Measurements from ENCODE around the gene FAM20C. TPM values are rescaled to one million over a fixed set of nuclear protein-coding genes. Genes with fewer than 3 reads are reported as not detected.

Gene FAM20C
- total and polyA plus RNA-seq, 2 of the 8 experiments (the other 6 are each of a cell fraction or from before 2014, with no cell fraction given), result 9.5 to 34.8 TPM

GRCh38 chr7:221978-222715 is 29.8 kb downstream of the FAM20C start (continued):
- TF ChIP-seq, protein P1, sequence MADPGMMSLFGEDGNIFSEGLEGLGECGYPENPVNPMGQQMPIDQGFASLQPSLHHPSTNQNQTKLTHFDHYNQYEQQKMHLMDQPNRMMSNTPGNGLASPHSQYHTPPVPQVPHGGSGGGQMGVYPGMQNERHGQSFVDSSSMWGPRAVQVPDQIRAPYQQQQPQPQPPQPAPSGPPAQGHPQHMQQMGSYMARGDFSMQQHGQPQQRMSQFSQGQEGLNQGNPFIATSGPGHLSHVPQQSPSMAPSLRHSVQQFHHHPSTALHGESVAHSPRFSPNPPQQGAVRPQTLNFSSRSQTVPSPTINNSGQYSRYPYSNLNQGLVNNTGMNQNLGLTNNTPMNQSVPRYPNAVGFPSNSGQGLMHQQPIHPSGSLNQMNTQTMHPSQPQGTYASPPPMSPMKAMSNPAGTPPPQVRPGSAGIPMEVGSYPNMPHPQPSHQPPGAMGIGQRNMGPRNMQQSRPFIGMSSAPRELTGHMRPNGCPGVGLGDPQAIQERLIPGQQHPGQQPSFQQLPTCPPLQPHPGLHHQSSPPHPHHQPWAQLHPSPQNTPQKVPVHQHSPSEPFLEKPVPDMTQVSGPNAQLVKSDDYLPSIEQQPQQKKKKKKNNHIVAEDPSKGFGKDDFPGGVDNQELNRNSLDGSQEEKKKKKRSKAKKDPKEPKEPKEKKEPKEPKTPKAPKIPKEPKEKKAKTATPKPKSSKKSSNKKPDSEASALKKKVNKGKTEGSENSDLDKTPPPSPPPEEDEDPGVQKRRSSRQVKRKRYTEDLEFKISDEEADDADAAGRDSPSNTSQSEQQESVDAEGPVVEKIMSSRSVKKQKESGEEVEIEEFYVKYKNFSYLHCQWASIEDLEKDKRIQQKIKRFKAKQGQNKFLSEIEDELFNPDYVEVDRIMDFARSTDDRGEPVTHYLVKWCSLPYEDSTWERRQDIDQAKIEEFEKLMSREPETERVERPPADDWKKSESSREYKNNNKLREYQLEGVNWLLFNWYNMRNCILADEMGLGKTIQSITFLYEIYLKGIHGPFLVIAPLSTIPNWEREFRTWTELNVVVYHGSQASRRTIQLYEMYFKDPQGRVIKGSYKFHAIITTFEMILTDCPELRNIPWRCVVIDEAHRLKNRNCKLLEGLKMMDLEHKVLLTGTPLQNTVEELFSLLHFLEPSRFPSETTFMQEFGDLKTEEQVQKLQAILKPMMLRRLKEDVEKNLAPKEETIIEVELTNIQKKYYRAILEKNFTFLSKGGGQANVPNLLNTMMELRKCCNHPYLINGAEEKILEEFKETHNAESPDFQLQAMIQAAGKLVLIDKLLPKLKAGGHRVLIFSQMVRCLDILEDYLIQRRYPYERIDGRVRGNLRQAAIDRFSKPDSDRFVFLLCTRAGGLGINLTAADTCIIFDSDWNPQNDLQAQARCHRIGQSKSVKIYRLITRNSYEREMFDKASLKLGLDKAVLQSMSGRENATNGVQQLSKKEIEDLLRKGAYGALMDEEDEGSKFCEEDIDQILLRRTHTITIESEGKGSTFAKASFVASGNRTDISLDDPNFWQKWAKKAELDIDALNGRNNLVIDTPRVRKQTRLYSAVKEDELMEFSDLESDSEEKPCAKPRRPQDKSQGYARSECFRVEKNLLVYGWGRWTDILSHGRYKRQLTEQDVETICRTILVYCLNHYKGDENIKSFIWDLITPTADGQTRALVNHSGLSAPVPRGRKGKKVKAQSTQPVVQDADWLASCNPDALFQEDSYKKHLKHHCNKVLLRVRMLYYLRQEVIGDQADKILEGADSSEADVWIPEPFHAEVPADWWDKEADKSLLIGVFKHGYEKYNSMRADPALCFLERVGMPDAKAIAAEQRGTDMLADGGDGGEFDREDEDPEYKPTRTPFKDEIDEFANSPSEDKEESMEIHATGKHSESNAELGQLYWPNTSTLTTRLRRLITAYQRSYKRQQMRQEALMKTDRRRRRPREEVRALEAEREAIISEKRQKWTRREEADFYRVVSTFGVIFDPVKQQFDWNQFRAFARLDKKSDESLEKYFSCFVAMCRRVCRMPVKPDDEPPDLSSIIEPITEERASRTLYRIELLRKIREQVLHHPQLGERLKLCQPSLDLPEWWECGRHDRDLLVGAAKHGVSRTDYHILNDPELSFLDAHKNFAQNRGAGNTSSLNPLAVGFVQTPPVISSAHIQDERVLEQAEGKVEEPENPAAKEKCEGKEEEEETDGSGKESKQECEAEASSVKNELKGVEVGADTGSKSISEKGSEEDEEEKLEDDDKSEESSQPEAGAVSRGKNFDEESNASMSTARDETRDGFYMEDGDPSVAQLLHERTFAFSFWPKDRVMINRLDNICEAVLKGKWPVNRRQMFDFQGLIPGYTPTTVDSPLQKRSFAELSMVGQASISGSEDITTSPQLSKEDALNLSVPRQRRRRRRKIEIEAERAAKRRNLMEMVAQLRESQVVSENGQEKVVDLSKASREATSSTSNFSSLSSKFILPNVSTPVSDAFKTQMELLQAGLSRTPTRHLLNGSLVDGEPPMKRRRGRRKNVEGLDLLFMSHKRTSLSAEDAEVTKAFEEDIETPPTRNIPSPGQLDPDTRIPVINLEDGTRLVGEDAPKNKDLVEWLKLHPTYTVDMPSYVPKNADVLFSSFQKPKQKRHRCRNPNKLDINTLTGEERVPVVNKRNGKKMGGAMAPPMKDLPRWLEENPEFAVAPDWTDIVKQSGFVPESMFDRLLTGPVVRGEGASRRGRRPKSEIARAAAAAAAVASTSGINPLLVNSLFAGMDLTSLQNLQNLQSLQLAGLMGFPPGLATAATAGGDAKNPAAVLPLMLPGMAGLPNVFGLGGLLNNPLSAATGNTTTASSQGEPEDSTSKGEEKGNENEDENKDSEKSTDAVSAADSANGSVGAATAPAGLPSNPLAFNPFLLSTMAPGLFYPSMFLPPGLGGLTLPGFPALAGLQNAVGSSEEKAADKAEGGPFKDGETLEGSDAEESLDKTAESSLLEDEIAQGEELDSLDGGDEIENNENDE (IDR thresholded peaks at IDR 0.05; ENCODE audit: insufficient replicate concordance, low read length), result no peak
- TF ChIP-seq BACH1 (IDR thresholded peaks at IDR 0.05; ENCODE audit: low read length) (no peak), SIN3A (conservative IDR thresholded peaks at IDR 0.05 in 1 of 2, IDR thresholded peaks at IDR 0.05 in 1 of 2; ENCODE audit: low read depth in 1 of 2, low read length in 2 of 2) (no peak), POLR2AphosphoS5 (IDR thresholded peaks at IDR 0.05; ENCODE audit: low read depth, low read length) (no peak), MAX (IDR thresholded peaks at IDR 0.05) (no peak), HDAC6 (IDR thresholded peaks at IDR 0.05; ENCODE audit: low read depth, low read length) (no peak), CTCF (IDR thresholded peaks at IDR 0.05; ENCODE audit: control extremely low read depth in 1 of 3, insufficient read depth in 1 of 3, low read depth in 1 of 3, low read length in 3 of 3) (no peak)
